Measurements from ENCODE around the gene KRTAP4-11.
"Not testable (repeated sequence)": the region's sequence is repeated elsewhere in the genome, so short reads cannot be mapped to it uniquely, and the experiment has no call there.

Gene KRTAP4-11

DNA sequence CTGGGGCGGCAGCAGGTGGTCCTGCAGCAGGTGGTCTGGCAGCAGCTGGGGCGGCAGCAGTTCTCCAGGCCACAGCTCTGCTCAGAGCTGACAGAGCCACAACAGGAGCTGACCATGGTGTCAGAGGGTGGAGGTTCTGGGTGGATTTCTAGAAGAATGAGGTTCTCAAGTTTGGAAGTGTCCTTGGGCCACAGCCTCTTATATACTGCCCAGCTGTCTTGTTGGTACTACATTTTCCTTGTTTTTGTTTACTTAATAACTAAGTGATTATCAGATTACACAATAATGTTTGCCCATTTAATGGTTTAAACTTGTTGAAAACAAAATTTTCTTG is 31.4 kb upstream of the KRTAP4-11 start, which contains the start of gene KRTAP4-5:
Gene KRTAP4-5, minus strand, starts transcription at position 174 of the 334 bp plus-strand sequence. Its CDS starts 58 bp downstream, at position 116.
- DNase-seq (ENCODE audit: extremely low read depth, low read depth): no peak
- no peak within 1 kb of the TSS for H3K4me3 ChIP-seq (replicated peaks; ENCODE audit: low read depth, low read length)
- TF ChIP-seq, protein P1, sequence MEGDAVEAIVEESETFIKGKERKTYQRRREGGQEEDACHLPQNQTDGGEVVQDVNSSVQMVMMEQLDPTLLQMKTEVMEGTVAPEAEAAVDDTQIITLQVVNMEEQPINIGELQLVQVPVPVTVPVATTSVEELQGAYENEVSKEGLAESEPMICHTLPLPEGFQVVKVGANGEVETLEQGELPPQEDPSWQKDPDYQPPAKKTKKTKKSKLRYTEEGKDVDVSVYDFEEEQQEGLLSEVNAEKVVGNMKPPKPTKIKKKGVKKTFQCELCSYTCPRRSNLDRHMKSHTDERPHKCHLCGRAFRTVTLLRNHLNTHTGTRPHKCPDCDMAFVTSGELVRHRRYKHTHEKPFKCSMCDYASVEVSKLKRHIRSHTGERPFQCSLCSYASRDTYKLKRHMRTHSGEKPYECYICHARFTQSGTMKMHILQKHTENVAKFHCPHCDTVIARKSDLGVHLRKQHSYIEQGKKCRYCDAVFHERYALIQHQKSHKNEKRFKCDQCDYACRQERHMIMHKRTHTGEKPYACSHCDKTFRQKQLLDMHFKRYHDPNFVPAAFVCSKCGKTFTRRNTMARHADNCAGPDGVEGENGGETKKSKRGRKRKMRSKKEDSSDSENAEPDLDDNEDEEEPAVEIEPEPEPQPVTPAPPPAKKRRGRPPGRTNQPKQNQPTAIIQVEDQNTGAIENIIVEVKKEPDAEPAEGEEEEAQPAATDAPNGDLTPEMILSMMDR (IDR thresholded peaks at IDR 0.05; ENCODE audit: low read depth, low read length, missing control alignments): no peak

DNA sequence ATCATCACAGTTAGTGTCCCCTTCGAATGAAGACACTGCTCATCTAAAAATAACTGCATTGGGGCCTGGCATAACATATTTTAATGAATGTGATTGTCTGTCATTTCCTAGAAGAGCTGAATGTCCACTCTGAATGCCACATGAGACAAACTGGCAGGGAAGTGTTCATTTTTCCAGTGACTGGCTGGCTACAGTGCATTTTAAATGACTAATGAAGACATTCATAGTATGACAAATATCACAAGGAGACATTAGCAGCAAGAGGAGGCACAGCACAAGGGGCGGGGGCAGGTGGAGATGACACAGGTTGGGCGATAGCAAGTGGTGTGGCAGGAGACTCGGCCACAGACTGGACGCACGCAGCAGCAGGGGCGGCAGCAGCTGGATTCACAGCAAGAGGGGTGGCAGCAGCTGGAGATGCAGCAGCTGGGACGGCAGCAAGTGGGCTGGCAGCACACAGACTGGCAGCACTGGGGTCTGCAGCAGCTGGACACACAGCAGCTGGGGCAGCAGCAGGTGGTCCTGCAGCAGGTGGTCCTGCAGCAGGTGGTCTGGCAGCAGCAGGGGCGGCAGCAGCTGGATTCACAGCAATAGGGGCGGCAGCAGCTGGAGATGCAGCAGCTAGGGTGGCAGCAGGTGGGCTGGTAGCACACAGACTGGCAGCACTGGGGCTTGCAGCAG is 30.9 kb upstream of the KRTAP4-11 start:
- not testable (repeated sequence) for DNase-seq (ENCODE audit: extremely low read depth, low read depth); H3K4me3 ChIP-seq (replicated peaks; ENCODE audit: low read depth, low read length)

DNA sequence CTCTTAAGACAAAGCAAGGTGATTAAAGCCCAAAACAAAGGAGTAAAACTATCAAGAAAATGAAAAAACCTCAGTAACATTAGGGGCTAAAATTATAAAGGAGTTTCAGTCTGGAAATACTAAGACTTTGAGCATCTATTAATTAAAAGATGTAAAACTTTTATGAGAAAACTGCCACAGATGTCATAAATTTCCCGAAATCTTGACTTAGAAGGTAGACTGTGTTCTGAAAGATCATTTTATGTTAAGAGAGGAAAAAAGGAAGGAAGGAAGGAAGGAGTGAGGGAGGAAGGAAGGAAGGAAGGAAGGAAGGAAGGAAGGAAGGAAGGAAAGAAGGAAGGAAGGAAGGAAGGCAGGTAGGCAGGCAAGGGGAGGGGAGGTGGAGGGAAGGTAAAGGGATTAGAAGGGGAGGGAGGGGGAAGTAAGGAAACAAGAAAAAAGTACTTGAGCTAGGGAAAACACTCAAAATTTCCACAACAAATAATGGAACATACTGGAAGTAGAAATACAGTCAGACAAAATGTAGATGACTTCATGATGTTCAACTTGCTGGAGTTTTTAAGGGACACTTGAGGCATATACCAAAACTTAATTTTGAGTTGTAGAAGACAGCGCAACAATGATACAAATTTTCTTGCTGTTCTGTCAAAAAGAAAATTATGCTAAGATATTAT is 29.5 kb upstream of the KRTAP4-11 start:
- DNase-seq (ENCODE audit: extremely low read depth, low read depth): no peak
- TF ChIP-seq, protein P1 (IDR thresholded peaks at IDR 0.05; ENCODE audit: low read depth, low read length, missing control alignments): no peak

DNA sequence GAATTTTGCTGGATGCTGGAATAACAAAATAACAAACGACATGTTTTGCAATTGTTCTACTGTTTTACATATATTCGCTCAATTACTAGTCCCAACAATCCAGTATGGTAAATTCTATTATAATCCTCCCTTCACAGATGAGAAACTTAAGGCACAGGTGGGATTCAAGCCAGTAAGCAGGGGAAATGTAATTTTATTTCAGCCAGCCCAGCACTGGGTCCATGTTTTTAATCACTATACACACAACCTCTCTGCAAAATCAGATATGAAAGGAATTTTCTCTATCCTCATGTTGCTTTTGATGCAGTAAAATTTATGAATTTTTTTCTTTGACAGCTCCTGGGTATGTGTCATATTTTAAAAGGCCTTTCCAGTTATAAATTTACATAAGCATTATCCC is 27.1 kb upstream of the KRTAP4-11 start:
- H3K4me3 ChIP-seq (replicated peaks; ENCODE audit: low read depth, low read length): no peak overlapping the region
- TF ChIP-seq, protein P1 (IDR thresholded peaks at IDR 0.05; ENCODE audit: low read depth, low read length, missing control alignments): no peak
- DNase-seq (ENCODE audit: extremely low read depth, low read depth): no peak

More for the DNA sequence above, 29.5 kb upstream of the KRTAP4-11 start:
- H3K4me3 ChIP-seq (replicated peaks; ENCODE audit: low read depth, low read length): no peak overlapping the region

DNA sequence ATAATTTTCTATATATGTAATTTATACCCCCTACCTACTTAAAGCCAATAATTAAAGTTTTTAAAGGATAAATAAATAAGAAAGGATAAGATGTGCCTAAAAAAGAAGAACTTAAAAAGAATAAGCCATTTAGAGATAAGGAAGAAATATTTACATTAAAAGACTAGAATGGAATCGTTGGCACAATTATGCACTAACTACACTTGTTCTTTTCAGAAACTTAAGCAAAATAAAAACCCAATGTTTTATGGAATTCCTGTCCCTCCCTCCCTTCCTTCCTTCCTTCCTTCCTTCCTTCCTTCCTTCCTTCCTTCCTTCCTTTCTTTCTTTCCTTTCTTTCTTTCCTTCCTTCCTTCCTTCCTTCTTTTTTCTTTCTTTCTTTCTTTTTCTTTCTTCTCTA is 26.7 kb upstream of the KRTAP4-11 start:
- DNase-seq (ENCODE audit: extremely low read depth, low read depth): no peak
- no peak overlapping the region for H3K4me3 ChIP-seq (replicated peaks; ENCODE audit: low read depth, low read length)
- TF ChIP-seq, protein P1 (IDR thresholded peaks at IDR 0.05; ENCODE audit: low read depth, low read length, missing control alignments): no peak

DNA sequence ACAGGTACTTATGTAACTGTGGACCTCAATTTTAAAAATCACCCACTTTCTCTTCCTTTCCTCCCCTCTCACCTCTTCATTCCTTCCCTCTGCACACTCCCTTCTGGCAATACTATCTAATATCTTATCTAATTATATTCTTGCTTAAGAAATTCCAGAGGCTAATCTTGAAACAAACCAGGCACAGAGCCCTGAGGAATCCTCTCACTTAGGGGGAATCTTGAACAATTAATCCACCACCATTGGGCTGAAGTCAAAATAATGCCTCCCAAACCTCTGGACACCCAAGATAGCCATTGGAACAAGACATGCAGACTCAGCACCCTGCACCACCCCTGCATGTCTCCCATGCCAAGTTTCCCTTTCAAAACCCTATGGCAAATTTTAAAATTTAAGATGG is 23.2 kb upstream of the KRTAP4-11 start:
- TF ChIP-seq, protein P1 (IDR thresholded peaks at IDR 0.05; ENCODE audit: low read depth, low read length, missing control alignments): no peak
- no peak overlapping the region for H3K4me3 ChIP-seq (replicated peaks; ENCODE audit: low read depth, low read length)
- no peak for DNase-seq (ENCODE audit: extremely low read depth, low read depth)

DNA sequence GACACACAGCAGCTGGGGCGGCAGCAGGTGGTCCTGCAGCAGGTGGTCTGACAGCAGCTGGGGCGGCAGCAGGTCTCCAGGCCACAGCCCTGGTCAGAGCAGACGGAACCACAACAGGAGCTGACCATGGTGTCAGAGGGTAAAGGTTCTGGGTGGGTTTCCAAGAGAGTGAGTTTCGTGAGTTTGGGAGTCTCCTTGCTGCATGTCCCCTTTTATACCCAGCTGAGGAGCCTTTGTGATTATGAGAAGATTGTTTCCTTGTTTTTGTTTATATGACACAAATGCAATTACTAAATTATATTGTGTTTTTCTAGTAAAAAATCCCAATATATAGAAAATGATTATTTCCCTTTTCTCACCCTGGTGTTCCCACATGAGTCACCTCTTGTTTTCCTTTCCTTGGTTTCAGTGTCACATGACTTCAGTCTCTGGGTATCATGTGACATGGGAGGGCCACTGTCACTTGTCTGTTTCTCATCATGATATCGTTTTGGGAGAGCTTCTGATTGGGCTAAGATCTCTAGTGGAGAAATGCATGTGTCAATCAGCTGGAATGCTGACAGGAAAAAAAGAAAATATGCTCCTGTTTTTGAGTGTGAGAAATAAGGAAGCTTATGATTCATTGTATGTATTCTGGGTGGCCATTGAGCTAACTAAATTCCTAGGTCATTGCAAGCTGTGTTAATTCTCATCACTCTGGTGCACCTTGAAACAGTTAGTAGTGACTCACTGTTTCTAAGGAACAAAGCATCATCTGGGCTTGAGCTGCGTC is 22.4 kb upstream of the KRTAP4-11 start, which contains the start of gene KRTAP4-6:
Gene KRTAP4-6, minus strand, starts transcription at position 185 of the 772 bp plus-strand sequence. Its CDS starts 57 bp downstream, at position 128.
- H3K4me3 ChIP-seq (replicated peaks; ENCODE audit: low read depth, low read length): no peak within 1 kb of the TSS
- peak; percentile 35 for DNase-seq (ENCODE audit: extremely low read depth, low read depth)
- TF ChIP-seq, protein P1 (IDR thresholded peaks at IDR 0.05; ENCODE audit: low read depth, low read length, missing control alignments): no peak

DNA sequence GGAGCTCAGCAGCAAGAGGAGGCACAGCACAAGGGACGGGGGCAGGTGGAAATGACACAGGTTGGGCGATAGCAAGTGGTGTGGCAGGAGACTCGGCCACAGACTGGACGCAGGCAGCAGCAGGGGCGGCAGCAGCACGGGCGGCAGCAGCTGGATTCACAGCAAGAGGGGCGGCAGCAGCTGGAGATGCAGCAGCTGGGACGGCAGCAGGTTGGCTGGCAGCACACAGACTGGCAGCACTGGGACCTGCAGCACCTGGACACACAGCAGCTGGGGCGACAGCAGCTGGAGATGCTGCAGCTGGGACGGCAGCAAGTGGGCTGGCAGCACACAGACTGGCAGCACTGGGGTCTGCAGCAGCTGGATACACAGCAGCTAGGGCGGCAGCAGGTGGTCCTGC is 21.7 kb upstream of the KRTAP4-11 start:
- H3K4me3 ChIP-seq (replicated peaks; ENCODE audit: low read depth, low read length): not testable (repeated sequence)

More for the DNA sequence above, 21.7 kb upstream of the KRTAP4-11 start:
- DNase-seq (ENCODE audit: extremely low read depth, low read depth): not testable (repeated sequence)
